HepG2 (cell line): ENCODE measurements around the gene CRABP1. TPM values are rescaled to one million over a fixed set of nuclear protein-coding genes. Genes with fewer than 3 reads are reported as not detected.

ENCODE experiments used
- CCDC6 ChIP-seq: sonication (generic); formaldehyde crosslinking; IDR thresholded peaks from 2 replicates; pipeline ENCODE4 v1.8.1; 2022; ENCODE audit warnings: mild to moderate bottlenecking, missing genetic modification reagents, moderate library complexity
- FOXJ3 ChIP-seq: sonication (generic); formaldehyde crosslinking; IDR thresholded peaks from 2 replicates; pipeline ENCODE4 v1.4.0; 2020; ENCODE audit warnings: missing genetic modification reagents, mild to moderate bottlenecking, borderline replicate concordance
- HCFC1 ChIP-seq: fragments of 150-350 bp; IDR thresholded peaks from 2 replicates; pipeline ENCODE4 v1.6.1; 2014; ENCODE audit warnings: low read depth, low read length
- IRF2 ChIP-seq: IDR thresholded peaks from 2 replicates; pipeline ENCODE4 v1.6.1; 2018; ENCODE audit warnings: missing genetic modification reagents, missing compliant biosample characterization
- ZNF235 ChIP-seq: sonication (generic); formaldehyde crosslinking; IDR thresholded peaks from 2 replicates; pipeline ENCODE4 v1.8.1; 2023; ENCODE audit warnings: mild to moderate bottlenecking, missing genetic modification reagents, borderline replicate concordance
- ZNF564 ChIP-seq: sonication (generic); formaldehyde crosslinking; IDR thresholded peaks from 2 replicates; pipeline ENCODE4 v1.8.1; 2023; ENCODE audit warnings: mild to moderate bottlenecking, missing genetic modification reagents
- ZNF878 ChIP-seq: sonication (generic); formaldehyde crosslinking; IDR thresholded peaks from 2 replicates; pipeline ENCODE4 v1.8.1; 2023; ENCODE audit warnings: mild to moderate bottlenecking, missing genetic modification reagents, moderate library complexity
- ZSCAN21 ChIP-seq: sonication (generic); formaldehyde crosslinking; IDR thresholded peaks from 2 replicates; pipeline ENCODE4 v1.8.0; 2022; ENCODE audit warnings: mild to moderate bottlenecking, missing genetic modification reagents, moderate library complexity, borderline replicate concordance
- polyA plus RNA-seq, 8 experiments: library from polyadenylated mRNA; depleted of rRNA in 3 of 8; stranded (reverse) in 7 of 8; unstranded in 1 of 8; fragments of >200 nt; fragmentation: Illumina TruSeq in 4 of 8; extraction: Trizol in 4 of 8; gene quantifications; 2 replicates each; pipeline versions ENCODE4 v1.2.1 to v1.2.3, GENCODE V29; 2011 to 2016; ENCODE audit warnings: low read depth in 4 of 8, missing spikeins in 1 of 8, mixed read lengths in 1 of 8; ENCODE audit not compliant: insufficient read depth in 1 of 8
- total RNA-seq, 5 experiments: library from RNA; depleted of rRNA; stranded (reverse); fragments of >200 nt; fragmentation: Illumina TruSeq; extraction: Trizol; gene quantifications; 2 replicates each; pipeline ENCODE4 v1.2.3, GENCODE V29; 2016; ENCODE audit warnings: low read depth in 1 of 5
- TF ChIP-seq, protein P1 (sequence below), 2 experiments: sonication (generic) in 1 of 2; formaldehyde crosslinking in 1 of 2; IDR thresholded peaks; 2 replicates each; pipeline versions ENCODE4 v1.4.0 to v1.6.1; 2016 to 2020; ENCODE audit warnings: borderline replicate concordance in 1 of 2, low read depth in 1 of 2, mild to moderate bottlenecking in 1 of 2, missing genetic modification reagents in 1 of 2
- TF ChIP-seq, protein P2 (sequence below): sonication (generic); formaldehyde crosslinking; IDR thresholded peaks from 2 replicates; pipeline ENCODE4 v1.5.0; 2020; ENCODE audit warnings: missing genetic modification reagents

The CRABP1 gene
- total and polyA plus RNA-seq, 2 of the 13 experiments (the other 11 are each of a cell fraction or from before 2014, with no cell fraction given), result not detected

- TF ChIP-seq, protein P1, sequence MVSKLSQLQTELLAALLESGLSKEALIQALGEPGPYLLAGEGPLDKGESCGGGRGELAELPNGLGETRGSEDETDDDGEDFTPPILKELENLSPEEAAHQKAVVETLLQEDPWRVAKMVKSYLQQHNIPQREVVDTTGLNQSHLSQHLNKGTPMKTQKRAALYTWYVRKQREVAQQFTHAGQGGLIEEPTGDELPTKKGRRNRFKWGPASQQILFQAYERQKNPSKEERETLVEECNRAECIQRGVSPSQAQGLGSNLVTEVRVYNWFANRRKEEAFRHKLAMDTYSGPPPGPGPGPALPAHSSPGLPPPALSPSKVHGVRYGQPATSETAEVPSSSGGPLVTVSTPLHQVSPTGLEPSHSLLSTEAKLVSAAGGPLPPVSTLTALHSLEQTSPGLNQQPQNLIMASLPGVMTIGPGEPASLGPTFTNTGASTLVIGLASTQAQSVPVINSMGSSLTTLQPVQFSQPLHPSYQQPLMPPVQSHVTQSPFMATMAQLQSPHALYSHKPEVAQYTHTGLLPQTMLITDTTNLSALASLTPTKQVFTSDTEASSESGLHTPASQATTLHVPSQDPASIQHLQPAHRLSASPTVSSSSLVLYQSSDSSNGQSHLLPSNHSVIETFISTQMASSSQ (IDR thresholded peaks at IDR 0.05; ENCODE audit: low read depth), result no peak
- TF ChIP-seq, protein P1 (CRISPR knock-in tag; IDR thresholded peaks at IDR 0.05; ENCODE audit: borderline replicate concordance), result no peak
- TF ChIP-seq ZNF878 (no peak), FOXJ3 (CRISPR knock-in tag) (no peak), HCFC1 (no peak), ZNF564 (CRISPR knock-in tag) (no peak), CCDC6 (CRISPR knock-in tag) (no peak), IRF2 (no peak), ZSCAN21 (CRISPR knock-in tag) (no peak), ZNF235 (no peak)
- TF ChIP-seq, protein P2, sequence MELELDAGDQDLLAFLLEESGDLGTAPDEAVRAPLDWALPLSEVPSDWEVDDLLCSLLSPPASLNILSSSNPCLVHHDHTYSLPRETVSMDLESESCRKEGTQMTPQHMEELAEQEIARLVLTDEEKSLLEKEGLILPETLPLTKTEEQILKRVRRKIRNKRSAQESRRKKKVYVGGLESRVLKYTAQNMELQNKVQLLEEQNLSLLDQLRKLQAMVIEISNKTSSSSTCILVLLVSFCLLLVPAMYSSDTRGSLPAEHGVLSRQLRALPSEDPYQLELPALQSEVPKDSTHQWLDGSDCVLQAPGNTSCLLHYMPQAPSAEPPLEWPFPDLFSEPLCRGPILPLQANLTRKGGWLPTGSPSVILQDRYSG (CRISPR knock-in tag), result no peak
Observed at GRCh38 chr15:78387246-78388037, 47.3 kb downstream of the CRABP1 start (continued).
